Fibroblast of skin of scalp (primary cell): ENCODE results near the gene CSMD2.
"Not testable (repeated sequence)": the region's sequence is repeated elsewhere in the genome, so short reads cannot be mapped to it uniquely, and the experiment has no call there.

Experiments used
- DNase-seq: peaks from one replicate; pipeline ENCODE4 v3.0.0-alpha.2; 2013

Gene CSMD2

GRCh38 chr1:34052565-34052964, 112.5 kb downstream of the CSMD2 start:
- no peak for DNase-seq

- no peak for DNase-seq
These were observed 114.1 kb downstream of the CSMD2 start for GRCh38 chr1:34050709-34051485.

- DNase-seq, result no peak
These were observed 115.0 kb downstream of the CSMD2 start for GRCh38 chr1:34049994-34050393.

- no peak for DNase-seq
These were observed 115.6 kb downstream of the CSMD2 start for GRCh38 chr1:34049477-34049876.

GRCh38 chr1:34037856-34038255, 127.2 kb downstream of the CSMD2 start:
- DNase-seq, result no peak

GRCh38 chr1:34037109-34037508, 127.9 kb downstream of the CSMD2 start:
- DNase-seq, result no peak

GRCh38 chr1:34034036-34034435, 131.0 kb downstream of the CSMD2 start:
- no peak for DNase-seq

GRCh38 chr1:34029954-34030353, 135.1 kb downstream of the CSMD2 start:
- DNase-seq, result no peak

- no peak for DNase-seq
These were observed 135.5 kb downstream of the CSMD2 start for GRCh38 chr1:34029515-34029914.

GRCh38 chr1:34028381-34029055, 136.5 kb downstream of the CSMD2 start:
- no peak for DNase-seq

- no peak for DNase-seq
These were observed 139.4 kb downstream of the CSMD2 start for GRCh38 chr1:34025675-34026074.

- no peak for DNase-seq
These were observed 140.5 kb downstream of the CSMD2 start for GRCh38 chr1:34024485-34024884.

GRCh38 chr1:34019741-34020552, 145.1 kb downstream of the CSMD2 start:
- DNase-seq, result no peak

- DNase-seq, result no peak
These were observed 146.7 kb downstream of the CSMD2 start for GRCh38 chr1:34018285-34018684.

GRCh38 chr1:34016281-34016680, 148.7 kb downstream of the CSMD2 start:
- not testable (repeated sequence) for DNase-seq

GRCh38 chr1:34013958-34014737, 150.9 kb downstream of the CSMD2 start:
- DNase-seq, result peak; percentile 20

- DNase-seq, result no peak
These were observed 151.9 kb downstream of the CSMD2 start for GRCh38 chr1:34013136-34013535.

GRCh38 chr1:34009340-34009985, 155.6 kb downstream of the CSMD2 start:
- peak; percentile 82 for DNase-seq

GRCh38 chr1:34007760-34008159, 157.3 kb downstream of the CSMD2 start:
- DNase-seq, result no peak

- no peak for DNase-seq
These were observed 159.7 kb downstream of the CSMD2 start for GRCh38 chr1:34005309-34005708.

- no peak for DNase-seq
These were observed 162.2 kb downstream of the CSMD2 start for GRCh38 chr1:34002810-34003209.
